CD4-positive, alpha-beta T cell treated with Interferon gamma for 1 hour (primary cell): ENCODE results near the gene NRF1.

Experiments used
- DNase-seq: peaks from one replicate; pipeline ENCODE4 v3.0.0-alpha.2; 2020

NRF1 gene

DNA sequence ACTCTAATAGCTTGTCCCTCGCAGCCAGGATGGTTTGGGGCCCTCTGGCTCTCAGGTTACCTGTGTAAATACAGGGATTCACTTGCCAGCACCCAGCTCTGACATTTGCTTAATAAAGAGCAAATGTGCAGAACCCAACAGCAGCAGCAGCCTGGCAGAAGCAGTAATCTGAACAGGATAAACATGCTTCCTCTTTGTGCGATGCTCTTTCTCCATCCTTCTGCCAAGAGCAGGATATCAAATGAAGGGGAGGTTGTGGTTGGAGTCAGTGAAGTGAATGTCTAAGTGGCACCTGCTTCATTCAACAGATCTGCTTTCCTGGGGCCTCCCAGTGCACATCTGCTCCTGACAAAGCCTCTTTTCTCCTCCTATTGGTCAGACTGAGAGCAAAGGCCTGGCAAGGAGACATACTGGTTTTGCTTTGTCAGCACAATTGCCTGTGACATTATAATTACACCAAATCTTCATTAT, 130.3 kb downstream of the NRF1 start:
- DNase-seq: no peak

- no peak for DNase-seq
Observed at GRCh38 chr7:129742256-129742655, 130.7 kb downstream of the NRF1 start.

DNA sequence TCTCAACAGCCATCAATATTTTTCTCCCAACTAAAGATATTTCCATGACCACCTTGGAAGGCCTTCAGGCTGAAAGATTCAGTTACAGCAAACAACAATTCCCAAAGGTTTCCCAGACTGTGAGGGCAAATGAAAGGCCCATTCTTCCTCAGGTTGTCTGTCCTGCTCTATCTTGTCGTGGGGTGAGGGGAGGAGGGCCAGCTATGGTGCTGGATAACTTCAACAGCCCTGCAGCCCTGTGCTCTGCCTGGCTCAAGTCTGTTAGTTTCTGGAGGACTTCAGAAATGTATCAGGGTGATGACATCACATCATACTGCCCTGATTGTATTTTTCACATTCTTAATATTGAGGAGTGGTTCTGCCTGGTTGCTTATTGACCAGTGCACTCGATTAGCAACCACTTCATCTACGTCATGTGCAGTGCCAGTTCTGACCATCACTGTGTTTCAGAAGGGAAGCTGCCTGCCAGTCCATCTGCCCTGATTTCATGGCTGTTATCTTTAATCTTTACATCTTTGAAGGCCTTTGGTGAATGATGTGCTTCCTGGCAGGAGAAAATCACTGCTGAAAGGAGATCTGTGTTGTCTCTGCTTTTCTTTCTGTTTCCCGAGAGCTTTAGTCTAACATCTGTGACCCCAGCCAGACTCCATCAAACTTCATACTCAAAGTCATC, 135.5 kb downstream of the NRF1 start:
- DNase-seq: no peak

DNA sequence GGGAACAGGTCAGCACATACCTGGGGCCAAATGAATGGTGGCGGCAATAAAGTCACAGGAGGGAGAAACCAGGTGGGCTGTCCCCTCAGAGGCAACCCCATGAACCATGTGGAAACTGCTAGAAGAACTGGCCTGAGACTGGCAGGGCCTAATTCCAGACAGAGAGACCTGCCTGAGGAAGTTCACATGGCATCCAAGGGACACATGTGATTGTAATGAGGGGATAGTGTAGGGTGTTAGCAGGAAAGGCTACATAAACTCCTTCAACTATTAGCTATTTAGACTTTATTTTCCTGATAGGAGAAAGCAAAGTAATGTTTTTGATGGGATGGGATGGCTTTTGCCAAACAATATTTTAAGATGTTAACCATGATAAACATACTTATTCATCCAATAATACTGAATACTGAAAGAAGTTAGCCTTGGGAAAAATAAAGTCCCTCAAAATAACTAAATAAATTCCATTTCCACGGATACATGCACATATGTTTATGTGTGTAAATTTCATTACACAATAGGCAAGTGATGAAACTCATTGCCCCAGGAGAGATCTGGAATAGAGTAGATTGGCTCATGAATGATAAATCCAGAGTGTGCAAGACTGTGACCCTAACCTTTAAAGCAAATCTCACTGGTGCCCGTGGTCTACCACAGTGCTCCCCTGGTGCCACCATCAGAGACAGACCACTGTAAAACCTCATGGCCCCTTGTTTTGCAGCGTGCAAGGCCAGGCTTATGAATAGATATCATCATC, 137.0 kb downstream of the NRF1 start:
- no peak for DNase-seq

DNA sequence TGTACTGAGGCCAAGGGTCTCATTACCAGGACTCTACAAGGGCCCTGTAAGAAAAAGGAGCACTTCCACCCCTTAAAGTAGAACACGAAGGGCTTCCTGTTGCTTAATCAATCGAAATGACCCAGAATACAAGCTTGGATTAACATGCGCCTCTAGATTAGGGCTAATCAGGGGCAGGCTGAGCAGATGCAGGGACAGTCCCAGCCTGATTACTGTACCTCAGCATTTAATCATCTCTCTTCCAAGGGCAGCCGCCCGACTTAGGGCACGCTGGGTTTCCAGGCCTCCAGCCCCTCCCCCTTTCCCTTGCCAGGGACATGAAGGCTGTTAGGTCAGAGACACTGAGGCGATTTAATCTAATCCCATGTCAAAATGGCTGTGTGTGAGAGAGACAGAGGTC, 138.6 kb downstream of the NRF1 start:
- DNase-seq: no peak

- no peak for DNase-seq
Observed at GRCh38 chr7:129750501-129750900, 139.0 kb downstream of the NRF1 start.

GRCh38 chr7:129751916-129752315, 140.4 kb downstream of the NRF1 start:
- no peak for DNase-seq

DNA sequence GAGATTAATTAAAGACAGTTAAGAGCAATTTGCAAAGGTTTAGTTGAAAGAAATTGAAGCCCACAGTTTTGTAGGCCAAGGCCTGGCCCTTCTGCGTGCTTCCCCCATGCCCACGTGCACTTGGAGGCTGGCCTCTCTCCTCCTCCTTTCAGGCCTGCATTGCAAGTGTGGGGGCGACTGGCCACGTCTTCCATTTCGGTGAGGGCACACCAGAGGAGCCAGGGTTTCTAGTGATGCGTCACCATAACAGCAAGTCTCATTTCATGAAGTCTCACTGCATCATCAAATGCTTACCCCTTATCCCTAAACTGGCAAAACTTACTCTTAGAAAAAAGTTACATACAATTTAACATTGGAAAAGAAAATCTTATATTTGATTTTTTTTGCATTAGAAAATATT, 141.2 kb downstream of the NRF1 start:
- no peak for DNase-seq

DNA sequence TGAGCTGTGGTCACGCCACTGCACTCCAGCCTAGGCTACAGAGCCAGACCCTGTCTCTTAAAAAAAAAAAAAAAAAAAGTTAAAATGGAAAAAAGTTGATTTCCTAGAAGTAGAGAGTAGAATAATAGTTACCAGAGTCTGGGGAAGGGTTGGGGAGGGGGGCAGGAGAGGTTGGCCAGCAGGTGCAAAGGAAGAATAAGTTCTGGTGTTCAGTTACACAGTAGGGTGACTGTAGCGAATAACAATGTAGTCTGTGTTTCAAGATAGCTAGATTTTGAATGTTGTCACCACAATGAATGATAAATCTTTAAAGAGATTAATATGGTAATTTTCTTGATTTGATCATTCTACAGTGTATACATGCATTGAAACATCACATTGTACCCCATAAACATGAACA, 142.9 kb downstream of the NRF1 start:
- no peak for DNase-seq

DNA sequence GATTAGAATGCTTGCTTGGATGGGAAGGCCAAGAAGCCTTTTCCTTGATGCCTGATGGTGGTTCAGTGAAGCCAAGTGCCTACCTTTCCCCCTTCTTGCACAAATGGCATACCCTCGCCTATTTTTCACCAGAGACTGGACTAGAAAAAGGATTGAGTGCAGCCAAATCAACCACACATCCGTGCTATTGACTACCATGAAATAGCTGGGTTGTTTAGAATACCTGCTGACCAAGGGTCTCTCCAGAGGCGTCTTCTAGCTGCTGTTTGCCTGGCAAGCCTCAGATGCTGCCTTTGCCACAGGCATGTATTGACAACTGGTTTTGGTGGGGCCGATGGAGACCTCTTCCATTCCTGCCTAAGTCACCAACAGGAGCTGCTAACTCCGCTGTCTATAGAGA, 146.5 kb downstream of the NRF1 start:
- no peak for DNase-seq

DNA sequence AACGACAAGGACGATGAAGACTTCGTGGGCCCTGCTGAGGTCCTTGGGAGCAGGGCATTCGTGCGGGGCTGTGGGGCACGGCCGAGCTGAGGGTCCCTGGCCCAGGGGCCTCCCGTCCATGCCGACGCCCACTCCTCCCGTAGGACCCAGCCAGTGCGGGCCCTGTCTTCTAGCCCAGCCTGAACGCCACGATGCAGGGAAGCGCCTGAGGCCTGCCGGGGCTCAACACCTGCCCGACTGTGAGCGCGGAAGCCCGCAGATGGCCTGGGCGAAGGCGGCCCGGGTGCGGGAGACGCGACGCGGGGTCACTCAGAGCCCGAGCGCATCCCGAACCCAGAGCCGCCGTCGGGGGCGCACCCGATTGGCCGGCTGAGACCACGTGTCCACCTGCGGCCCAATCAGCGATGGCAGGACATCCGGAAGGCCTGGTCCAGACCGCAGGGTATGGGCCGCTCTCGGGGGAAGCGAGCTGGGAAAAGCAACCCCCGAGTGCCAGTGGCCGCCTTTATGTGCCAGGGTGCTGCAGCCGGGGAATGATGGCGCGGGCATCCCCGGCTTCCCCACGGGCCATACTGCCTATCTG, 151.0 kb downstream of the NRF1 start:
- no peak for DNase-seq

GRCh38 chr7:129764247-129765084, 152.9 kb downstream of the NRF1 start:
- DNase-seq: no peak

GRCh38 chr7:129765352-129765751, 153.8 kb downstream of the NRF1 start:
- DNase-seq: no peak

DNA sequence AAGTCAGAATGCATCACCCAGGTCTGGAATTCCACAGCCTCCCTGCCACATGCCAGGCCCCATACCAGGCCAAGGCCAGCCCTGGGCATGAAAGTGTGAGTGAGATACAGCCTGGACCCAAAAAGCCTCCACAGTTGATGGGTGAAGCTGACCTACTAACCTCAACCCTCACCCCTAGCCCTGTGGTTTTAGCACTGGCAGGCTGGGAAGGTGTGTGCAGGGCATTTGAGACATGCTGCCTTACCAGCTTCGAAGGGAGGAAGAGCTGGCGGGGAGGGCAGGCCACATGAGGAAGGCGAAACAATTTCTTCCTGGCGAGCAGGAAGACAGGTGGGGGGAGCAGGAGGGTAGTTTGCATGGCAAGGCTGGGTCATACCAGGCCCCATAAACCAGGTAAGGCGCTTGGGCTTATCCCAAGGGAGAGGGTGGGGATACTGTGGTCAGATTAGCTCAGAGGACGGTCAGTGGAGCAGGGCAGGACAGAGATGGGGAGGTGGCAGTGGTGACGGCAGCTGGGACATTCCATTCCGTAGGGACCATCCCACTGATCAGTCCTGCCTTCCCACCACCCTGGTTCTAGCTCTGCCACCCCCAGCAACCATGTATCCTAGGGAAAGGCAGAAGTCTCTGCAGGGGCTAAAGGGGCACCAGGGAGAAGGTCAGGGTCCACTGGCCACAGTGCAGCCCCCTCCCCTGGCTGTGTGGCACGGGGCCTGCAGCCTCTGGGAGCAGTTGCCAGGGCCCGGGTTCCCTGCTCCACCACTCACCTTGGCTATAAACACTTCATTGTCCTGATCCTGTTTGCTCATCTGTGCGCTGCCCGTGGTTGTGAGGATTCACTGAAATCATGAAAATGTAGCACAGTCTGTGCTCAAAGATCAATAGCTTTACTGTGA, 155.8 kb downstream of the NRF1 start:
- DNase-seq: no peak

GRCh38 chr7:129768614-129769399, 157.3 kb downstream of the NRF1 start:
- no peak for DNase-seq

DNA sequence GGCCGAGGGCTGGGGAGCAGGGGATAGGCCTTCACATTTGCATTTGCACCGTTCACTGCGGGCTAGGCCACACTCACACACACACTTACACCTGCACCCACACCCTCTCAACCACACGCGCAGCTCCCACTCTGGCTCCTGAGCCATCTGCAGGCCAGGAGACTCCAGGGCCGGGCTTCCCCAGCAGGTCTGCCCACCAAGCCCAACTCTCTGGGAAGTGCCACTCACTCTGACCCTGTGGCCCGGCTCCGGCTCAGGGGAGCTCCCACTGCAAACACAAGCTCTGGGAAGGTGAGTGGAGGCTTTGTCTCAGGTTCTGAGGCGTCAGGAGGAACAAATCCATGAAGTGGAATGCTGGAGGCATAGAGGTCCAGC, 157.9 kb downstream of the NRF1 start:
- no peak for DNase-seq

- DNase-seq: no peak
Observed at GRCh38 chr7:129769866-129770808, 158.6 kb downstream of the NRF1 start.

DNA sequence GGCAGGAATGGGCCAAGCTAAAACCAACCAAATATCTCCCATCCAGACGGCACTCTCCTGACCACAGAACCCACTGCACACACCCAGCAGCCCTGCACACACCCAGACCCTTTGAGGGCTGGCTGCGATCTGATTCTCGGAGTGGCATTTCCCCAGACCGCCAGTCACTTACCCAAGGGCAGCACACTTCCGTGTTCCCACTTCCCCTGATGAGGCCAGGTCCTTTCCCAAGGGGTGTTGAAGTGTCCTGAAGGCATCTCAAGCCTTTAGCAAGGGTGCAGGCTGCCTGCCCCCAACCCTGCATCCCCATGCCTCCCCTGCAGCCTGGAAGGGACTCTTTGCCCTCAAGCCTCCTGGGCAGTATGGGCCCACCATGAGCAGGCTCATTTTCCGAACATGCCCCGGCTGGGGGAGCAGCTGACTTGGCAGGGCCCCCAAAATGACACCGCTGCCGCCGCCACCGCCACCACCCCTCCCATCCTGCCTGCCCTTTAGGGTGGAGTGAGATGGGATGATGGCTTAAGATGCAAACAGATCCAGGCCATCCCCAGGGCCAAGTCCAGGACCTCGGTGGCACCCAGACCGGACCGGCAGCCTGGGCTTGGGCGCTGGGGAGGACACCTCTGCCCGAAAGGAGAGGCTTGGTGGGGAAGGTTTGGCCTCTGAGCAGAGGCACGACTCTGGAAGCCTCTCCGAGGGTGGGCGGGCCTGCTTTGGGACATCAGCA, 159.8 kb downstream of the NRF1 start:
- no peak for DNase-seq

GRCh38 chr7:129771928-129772479, 160.5 kb downstream of the NRF1 start:
- no peak for DNase-seq
